NCI-H446 (cell line): Measurements from ENCODE around the gene IRGQ.

ENCODE experiments used
- DNase-seq, 2 experiments: peaks; one replicate each; lab custom pipeline; 2025; lab: John Stamatoyannopoulos, UW

Gene IRGQ

GRCh38 chr19:43545981-43546380 is 50.0 kb downstream of the IRGQ start:
- DNase-seq, result no peak

GRCh38 chr19:43545276-43545675 is 50.7 kb downstream of the IRGQ start:
- DNase-seq, result no peak

GRCh38 chr19:43544077-43544476 is 51.9 kb downstream of the IRGQ start:
- no peak for DNase-seq

GRCh38 chr19:43541920-43542650 is 53.8 kb downstream of the IRGQ start:
- DNase-seq, result no peak

GRCh38 chr19:43540381-43540780 is 55.6 kb downstream of the IRGQ start:
- no peak for DNase-seq

- DNase-seq, result no peak
These were observed 57.0 kb downstream of the IRGQ start for GRCh38 chr19:43538922-43539321.

GRCh38 chr19:43534816-43535761 is 60.8 kb downstream of the IRGQ start:
- DNase-seq, result no peak
